H1 (cell line): ENCODE data around the gene SF3B1. TPM values are rescaled to one million over a fixed set of nuclear protein-coding genes. Genes with fewer than 3 reads are reported as not detected.

Source experiments
- CTCF ChIA-PET: fragments of 300-600 bp; sonication (Branson Sonifier 250); formaldehyde crosslinking; loops from one replicate; lab custom pipeline; 2021; ENCODE audit not compliant: partially characterized antibody; lab: Charles Lee
- POLR2A ChIA-PET: fragments of 300-600 bp; sonication (Branson Sonifier 250); formaldehyde crosslinking; loops from one replicate; lab custom pipeline; 2021; ENCODE audit warnings: inconsistent platforms; ENCODE audit not compliant: partially characterized antibody; lab: Charles Lee
- DNase-seq, 2 experiments: peaks; one replicate each; pipeline versions ENCODE4 v3.0.0 to v3.0.0-alpha.2; 2010 to 2022; ENCODE audit warnings: low spot score in 2 of 2, low read depth in 1 of 2, mixed read lengths in 1 of 2
- FAIRE-seq: peaks from 2 replicates; lab custom pipeline; 2011; peaks lifted over from hg19 to GRCh38; lab: Jason Lieb, UNC
- H2AFZ ChIP-seq: 2 replicates; pipeline ENCODE4 v1.8.1; 2012; ENCODE audit warnings: low read length, inconsistent platforms
- H2AK5ac ChIP-seq: 2 replicates; pipeline ENCODE4 v1.6.1; 2013; ENCODE audit warnings: low read depth, low read length
- H2BK120ac ChIP-seq: replicated peaks from 2 replicates; pipeline ENCODE3; 2013; ENCODE audit warnings: low read depth, low read length, inconsistent platforms
- H2BK12ac ChIP-seq: 2 replicates; pipeline ENCODE4 v1.6.1; 2013; ENCODE audit warnings: low read depth, low read length
- H2BK15ac ChIP-seq: 2 replicates; pipeline ENCODE4 v1.6.1; 2013; ENCODE audit warnings: low read length
- H2BK20ac ChIP-seq: 2 replicates; pipeline ENCODE4 v1.6.1; 2013; ENCODE audit warnings: low read length
- H2BK5ac ChIP-seq: 2 replicates; pipeline ENCODE4 v1.6.1; 2013; ENCODE audit warnings: low read depth, low read length
- H3K14ac ChIP-seq: 2 replicates; pipeline ENCODE4 v1.6.1; 2013; ENCODE audit warnings: inconsistent platforms; ENCODE audit not compliant: insufficient read length
- H3K18ac ChIP-seq: 2 replicates; pipeline ENCODE4 v1.6.1; 2013; ENCODE audit warnings: low read length; ENCODE audit errors: extremely low read depth
- H3K23ac ChIP-seq: 2 replicates; pipeline ENCODE4 v1.6.1; 2013; ENCODE audit warnings: inconsistent platforms; ENCODE audit not compliant: insufficient read length
- H3K23me2 ChIP-seq: 2 replicates; pipeline ENCODE4 v1.6.1; 2013; ENCODE audit warnings: low read depth, low read length
- H3K27ac ChIP-seq: 2 replicates; pipeline ENCODE4 v1.6.1; 2011; ENCODE audit warnings: low read depth, low read length, inconsistent platforms
- H3K27me3 ChIP-seq, 4 experiments: replicated peaks in 1 of 4; 1 replicate in 1 of 4; 2 replicates in 3 of 4; pipeline versions ENCODE4 v1.6.1 to v1.8.1; 2011 to 2013; ENCODE audit warnings: low read length in 3 of 4, mild to moderate bottlenecking in 3 of 4, inconsistent platforms in 2 of 4, mixed read lengths in 2 of 4, moderate library complexity in 1 of 4; ENCODE audit not compliant: control insufficient read depth in 3 of 4, insufficient read depth in 3 of 4; ENCODE audit errors: extremely low read depth in 1 of 4
- H3K36me3 ChIP-seq, 4 experiments: 2 replicates each; pipeline versions ENCODE4 v1.6.1 to v1.8.1; 2011 to 2013; ENCODE audit warnings: mild to moderate bottlenecking in 4 of 4, low read length in 3 of 4, moderate library complexity in 2 of 4, control low read depth in 1 of 4, inconsistent platforms in 1 of 4; ENCODE audit not compliant: insufficient read depth in 4 of 4, control insufficient read depth in 2 of 4
- H3K4ac ChIP-seq: replicated peaks from 2 replicates; pipeline ENCODE3; 2013; ENCODE audit warnings: low read length, low read depth, mixed read lengths, inconsistent platforms; ENCODE audit not compliant: insufficient read length
- H3K4me1 ChIP-seq, 4 experiments: replicated peaks in 1 of 4; 1 replicate in 1 of 4; 2 replicates in 3 of 4; pipeline versions ENCODE4 v1.6.1 to v1.8.1; 2011 to 2013; ENCODE audit warnings: low read length in 3 of 4, inconsistent platforms in 2 of 4, mixed read lengths in 1 of 4; ENCODE audit not compliant: insufficient read depth in 4 of 4, control insufficient read depth in 3 of 4
- H3K4me2 ChIP-seq, 2 experiments: 2 replicates each; pipeline versions ENCODE4 v1.6.1 to v1.8.1; 2011 to 2013; ENCODE audit warnings: low read depth in 2 of 2, low read length in 2 of 2, control low read depth in 1 of 2, inconsistent platforms in 1 of 2, mild to moderate bottlenecking in 1 of 2; ENCODE audit not compliant: insufficient read depth in 1 of 2
- H3K4me3 ChIP-seq, 4 experiments: fragments of 200-600, 300-600 bp in 1 of 4; sonication (generic), shearing (Covaris generic), sonication (Bioruptor Twin) in 1 of 4; 2 replicates each; pipeline versions ENCODE4 v1.5.1 to v1.8.1; 2011 to 2016; ENCODE audit warnings: low read length in 4 of 4, low read depth in 3 of 4, control low read depth in 2 of 4, inconsistent platforms in 2 of 4, mild to moderate bottlenecking in 2 of 4, mixed read lengths in 1 of 4, moderate library complexity in 1 of 4; ENCODE audit not compliant: insufficient read depth in 2 of 4; ENCODE audit errors: extremely low read depth in 1 of 4
- H3K56ac ChIP-seq: replicated peaks from 2 replicates; pipeline ENCODE3; 2013; ENCODE audit warnings: low read depth, mild to moderate bottlenecking, mixed read lengths, low read length, inconsistent platforms; ENCODE audit not compliant: insufficient read length
- H3K79me1 ChIP-seq: 2 replicates; pipeline ENCODE4 v1.6.1; 2013; ENCODE audit warnings: low read depth, low read length, control low read depth
- H3K79me2 ChIP-seq, 2 experiments: 2 replicates each; pipeline versions ENCODE4 v1.6.1 to v1.8.1; 2012 to 2013; ENCODE audit warnings: low read length in 2 of 2, mild to moderate bottlenecking in 2 of 2, inconsistent platforms in 1 of 2; ENCODE audit not compliant: insufficient read depth in 2 of 2, control insufficient read depth in 1 of 2
- H3K9ac ChIP-seq, 4 experiments: replicated peaks in 1 of 4; 1 replicate in 1 of 4; 2 replicates in 3 of 4; pipeline versions ENCODE4 v1.6.1 to v1.8.1; 2011 to 2013; ENCODE audit warnings: low read depth in 3 of 4, low read length in 3 of 4, control low read depth in 2 of 4, mild to moderate bottlenecking in 2 of 4, moderate library complexity in 2 of 4, inconsistent platforms in 1 of 4; ENCODE audit errors: extremely low read depth in 1 of 4
- H3K9me3 ChIP-seq, 2 experiments: 2 replicates each; pipeline versions ENCODE4 v1.6.1 to v1.8.1; 2012 to 2013; ENCODE audit warnings: mild to moderate bottlenecking in 2 of 2, moderate library complexity in 2 of 2, control low read depth in 1 of 2, inconsistent platforms in 1 of 2, low read depth in 1 of 2, low read length in 1 of 2, mixed read lengths in 1 of 2; ENCODE audit not compliant: insufficient read depth in 2 of 2
- H4K20me1 ChIP-seq, 2 experiments: replicated peaks in 1 of 2; 2 replicates each; pipeline versions ENCODE3 to v1.8.1; 2011 to 2013; ENCODE audit warnings: inconsistent platforms in 2 of 2, low read length in 2 of 2, mild to moderate bottlenecking in 1 of 2; ENCODE audit not compliant: insufficient read depth in 2 of 2, control insufficient read depth in 1 of 2
- H4K5ac ChIP-seq: 2 replicates; pipeline ENCODE4 v1.6.1; 2013; ENCODE audit warnings: low read length, low read depth, mixed read lengths, inconsistent platforms; ENCODE audit not compliant: insufficient read length
- H4K8ac ChIP-seq: 2 replicates; pipeline ENCODE4 v1.8.0; 2013; ENCODE audit warnings: mild to moderate bottlenecking, moderate library complexity, low read length, inconsistent platforms; ENCODE audit not compliant: insufficient read depth; ENCODE audit errors: extremely low read depth
- H4K91ac ChIP-seq: replicated peaks from 2 replicates; pipeline ENCODE3; 2013; ENCODE audit warnings: low read length, mixed read lengths, inconsistent platforms; ENCODE audit not compliant: insufficient read length
- CREB1 ChIP-seq: IDR thresholded peaks from 2 replicates; pipeline ENCODE4 v1.6.1; 2012; ENCODE audit warnings: inconsistent platforms
- CTBP2 ChIP-seq: IDR thresholded peaks from 2 replicates; pipeline ENCODE4 v1.7.0; 2011; ENCODE audit warnings: borderline replicate concordance, mild to moderate bottlenecking, moderate library complexity, mixed read lengths, low read length; ENCODE audit not compliant: insufficient read depth, insufficient read length
- CTCF ChIP-seq, 3 experiments: IDR thresholded peaks; 1 replicate in 2 of 3; 2 replicates in 1 of 3; pipeline versions ENCODE4 v1.5.1 to v1.6.1; 2011; ENCODE audit warnings: low read length in 3 of 3, mild to moderate bottlenecking in 3 of 3, inconsistent platforms in 2 of 3, low read depth in 1 of 3, moderate library complexity in 1 of 3; ENCODE audit not compliant: insufficient read depth in 1 of 3; ENCODE audit errors: control extremely low read depth in 1 of 3
- EGR1 ChIP-seq: IDR thresholded peaks from 2 replicates; pipeline ENCODE4 v1.6.1; 2011; ENCODE audit warnings: low read depth, low read length, borderline replicate concordance
- EZH2 ChIP-seq: fragments of 200-600 bp; sonication (generic); IDR thresholded peaks from 2 replicates; pipeline ENCODE4 v1.7.1; 2012; ENCODE audit warnings: low read depth, mild to moderate bottlenecking, moderate library complexity, low read length, inconsistent platforms; ENCODE audit not compliant: severe bottlenecking
- GTF2F1 ChIP-seq: IDR thresholded peaks from 2 replicates; pipeline ENCODE4 v1.6.1; 2012; ENCODE audit warnings: low read depth, low read length, improper control_type of control experiment, borderline replicate concordance
- KDM5A ChIP-seq: fragments of 200-600 bp; IDR thresholded peaks from 2 replicates; pipeline ENCODE4 v1.7.1; 2012; ENCODE audit warnings: mild to moderate bottlenecking, low read length, inconsistent platforms, mixed read lengths
- POLR2AphosphoS5 ChIP-seq: IDR thresholded peaks from 2 replicates; pipeline ENCODE4 v1.6.1; 2011; ENCODE audit warnings: low read depth, low read length
- RAD21 ChIP-seq, 2 experiments: IDR thresholded peaks in 1 of 2; conservative IDR thresholded peaks in 1 of 2; 2 replicates each; pipeline ENCODE4 v1.6.1; 2011; ENCODE audit warnings: low read depth in 2 of 2, low read length in 2 of 2, improper control_type of control experiment in 1 of 2, inconsistent platforms in 1 of 2, mild to moderate bottlenecking in 1 of 2, moderate library complexity in 1 of 2
- TCF12 ChIP-seq: IDR thresholded peaks from 2 replicates; pipeline ENCODE4 v1.6.1; 2011; ENCODE audit warnings: low read depth, mild to moderate bottlenecking, low read length
- TEAD4 ChIP-seq: IDR thresholded peaks from 2 replicates; pipeline ENCODE4 v1.6.1; 2012; ENCODE audit warnings: low read depth, low read length, inconsistent platforms, mixed read lengths
- WGBS, 2 experiments: shearing (Covaris generic) in 1 of 2; methylation state at CpG; one replicate each; pipeline versions ENCODE4 v1.1.6 to v1.1.7; 2013 to 2015; ENCODE audit warnings: low lambda C conversion rate in 2 of 2, mixed read lengths in 2 of 2, inconsistent platforms in 1 of 2, low coverage in 1 of 2, missing lambda C conversion rate in 1 of 2; ENCODE audit not compliant: insufficient replicate concordance in 2 of 2, insufficient coverage in 1 of 2, insufficient read length in 1 of 2; ENCODE audit errors: extremely low coverage in 1 of 2, missing lambda C conversion rate in 1 of 2; 5-methylcytosine and 5-hydroxymethylcytosine counted together
- polyA plus RNA-seq, 7 experiments: library from polyadenylated mRNA; depleted of rRNA in 3 of 7; stranded (reverse) in 5 of 7; unstranded in 2 of 7; fragments of >200 nt in 5 of 7; fragments of 200-250 nt in 2 of 7; gene quantifications; 1 replicate in 5 of 7; 2 replicates in 1 of 7; 4 replicates in 1 of 7; pipeline versions ENCODE4 v1.2.1 to v1.2.3, GENCODE V29; 2011 to 2013; ENCODE audit warnings: missing spikeins in 2 of 7, mixed read lengths in 2 of 7
- total RNA-seq: library from RNA; stranded (reverse); fragmentation: NEBNext Ultra II Directional; extraction: Animal tissue kit (Norgen Biotek cat#: 25700); gene quantifications from 2 replicates; pipeline ENCODE4 v1.2.1, GENCODE V29; 2021

Gene SF3B1
- total and polyA plus RNA-seq, 2 of the 8 experiments (the other 6 are each of a cell fraction or from before 2014, with no cell fraction given) = 320 to 403 TPM

GRCh38 chr2:197414039-197414438, 20.8 kb downstream of the SF3B1 start:
- CTCF ChIA-PET = interaction anchor here (0.6 to 1.3 kb wide), 2 partner anchors 34 to 51 kb away, joined by 3 read pairs; no protein-coding TSS in a partner anchor
- TF ChIP-seq GTF2F1 = no peak
- TF ChIP-seq EZH2 = no peak
- TF ChIP-seq TCF12 = no peak
- no peak for TF ChIP-seq KDM5A
- no peak for TF ChIP-seq CTBP2
- TF ChIP-seq EGR1 = no peak
- no peak for TF ChIP-seq TEAD4
- TF ChIP-seq CTCF (IDR thresholded peaks at IDR 0.05; ENCODE audit: control extremely low read depth in 1 of 3, insufficient read depth in 1 of 3, low read depth in 1 of 3, low read length in 3 of 3) = no peak
- TF ChIP-seq CREB1 = no peak
- no peak for TF ChIP-seq RAD21 (IDR thresholded peaks at IDR 0.05 in 1 of 2, conservative IDR thresholded peaks at IDR 0.05 in 1 of 2; ENCODE audit: low read depth in 2 of 2, low read length in 2 of 2)
- no peak for TF ChIP-seq POLR2AphosphoS5

More at GRCh38 chr2:197414039-197414438, 20.8 kb downstream of the SF3B1 start:
- Histone ChIP-seq H3K4ac (no peak overlapping the region), H3K14ac (no peak overlapping the region), H4K8ac (no peak overlapping the region), H3K4me3 (no peak overlapping the region), H3K79me2 (peaks cover 0 to 24% of the 10 kb centered on the region in 2 experiments; a peak in 2 of 4 replicates), H4K20me1 (peaks cover 0 to 11% of the 10 kb centered on the region in 2 experiments), H3K27ac (no peak overlapping the region), H3K4me2 (no peak overlapping the region), H2AFZ (no peak overlapping the region), H3K27me3 (no peaks in the 10 kb centered on the region), H3K23ac (no peak overlapping the region), H2BK12ac (no peak overlapping the region), H3K56ac (no peak overlapping the region), H2BK5ac (no peak overlapping the region), H2BK15ac (no peak overlapping the region), H2AK5ac (no peak overlapping the region), H3K79me1 (no peaks in the 10 kb centered on the region; the same call in 1 of the 2 replicates), H3K9me3 (no peaks in the 10 kb centered on the region; a peak in 1 of 4 replicates), H3K23me2 (no peaks in the 10 kb centered on the region), H3K4me1 (no peaks in the 10 kb centered on the region), H2BK120ac (no peak overlapping the region), H4K91ac (no peak overlapping the region), H3K9ac (no peak overlapping the region), H2BK20ac (no peak overlapping the region), H3K18ac (no peak overlapping the region), H3K36me3 (peaks cover 28 to 96% (median 63%) of the 10 kb centered on the region in 4 experiments), H4K5ac (no peak overlapping the region)
- DNase-seq = no peak
- POLR2A ChIA-PET = interaction anchor here (1.4 to 2.9 kb wide), 4 partner anchors 10 to 85 kb away, joined by 4 to 11 read pairs (median 8); partner anchors contain the start of genes HSPD1 and SF3B1
- 90% methylated on average over 5 of the region's 5 CpGs; no CpG with 5 or more reads in 1 of the 2 experiments for WGBS, 2 experiments
- no peak for FAIRE-seq
